ENCODE results near the gene MT4.
A peak's percentile ranks its signal among the peaks of the same experiment; 100 is the strongest.

The MT4 gene

DNA sequence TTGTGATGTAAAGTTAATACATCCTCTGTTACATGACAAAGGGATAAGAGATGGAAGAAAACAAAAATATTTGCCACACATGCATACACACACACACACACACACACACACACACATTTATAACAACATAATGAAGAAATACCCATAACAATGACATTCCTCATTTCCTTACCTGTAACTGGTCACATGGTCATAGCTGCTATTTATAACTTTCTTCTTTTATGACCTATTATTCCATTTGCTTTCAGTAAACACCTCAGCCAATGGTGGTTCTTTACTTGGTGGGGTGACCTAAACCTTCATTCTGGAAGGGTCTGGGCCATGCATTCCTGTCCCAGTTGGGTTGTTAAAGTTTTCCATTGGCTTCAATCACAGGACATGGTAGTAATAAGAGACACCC lies 48.8 kb downstream of the MT4 start:
- H3K4me3 ChIP-seq (ENCODE audit: low read depth, low read length), result no peak overlapping the region
- no peaks in the 10 kb centered on the region for H3K9me3 ChIP-seq (ENCODE audit: control insufficient read depth, insufficient read depth, low read depth, low read length)
- no peak overlapping the region for H3K27ac ChIP-seq (ENCODE audit: low read depth, low read length)
- peaks cover 76% of the 10 kb centered on the region for H3K27me3 ChIP-seq (ENCODE audit: control insufficient read depth, insufficient read depth, low read length)
- H3K36me3 ChIP-seq (ENCODE audit: control insufficient read depth, insufficient read depth, low read length), result no peaks in the 10 kb centered on the region
- H3K9ac ChIP-seq (ENCODE audit: low read length), result no peak overlapping the region
- H3K4me1 ChIP-seq (ENCODE audit: control insufficient read depth, insufficient read depth, low read length), result peaks cover 34% of the 10 kb centered on the region

DNA sequence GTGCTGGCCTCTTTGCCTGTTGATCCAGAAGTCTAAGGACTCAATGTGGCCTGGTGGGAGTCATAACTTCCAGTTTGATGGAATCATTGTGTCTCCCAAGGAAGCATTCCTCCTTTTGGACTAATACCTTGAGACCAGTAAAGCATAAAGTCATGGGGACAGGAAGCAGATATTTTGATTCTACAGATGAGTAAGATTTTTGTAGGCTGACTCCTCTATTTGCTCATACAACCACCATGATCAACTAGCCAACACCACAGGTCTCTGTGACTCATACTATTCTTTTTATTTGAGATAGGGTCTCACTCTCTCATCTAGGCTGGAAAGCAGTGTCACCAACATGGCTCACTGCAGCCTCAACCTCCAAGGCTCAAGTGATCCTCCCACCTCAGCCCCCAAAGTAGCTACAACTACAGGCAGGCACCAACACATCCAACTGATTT lies 49.7 kb downstream of the MT4 start:
- no peak overlapping the region for H3K9ac ChIP-seq (ENCODE audit: low read length)

GRCh38 chr16:56615353-56615752 lies 50.5 kb downstream of the MT4 start:
- peaks cover 17% of the 10 kb centered on the region for H3K4me1 ChIP-seq (ENCODE audit: control insufficient read depth, insufficient read depth, low read length)
- no peak overlapping the region for H3K9ac ChIP-seq (ENCODE audit: low read length)
- no peaks in the 10 kb centered on the region for H3K9me3 ChIP-seq (ENCODE audit: control insufficient read depth, insufficient read depth, low read depth, low read length)
- H3K4me3 ChIP-seq (ENCODE audit: low read depth, low read length), result no peak overlapping the region
- no peaks in the 10 kb centered on the region for H3K36me3 ChIP-seq (ENCODE audit: control insufficient read depth, insufficient read depth, low read length)
- peaks cover 75% of the 10 kb centered on the region for H3K27me3 ChIP-seq (ENCODE audit: control insufficient read depth, insufficient read depth, low read length)
- H3K27ac ChIP-seq (ENCODE audit: low read depth, low read length), result no peak overlapping the region

More for the DNA sequence above, 49.7 kb downstream of the MT4 start:
- H3K4me3 ChIP-seq (ENCODE audit: low read depth, low read length), result no peak overlapping the region
- H3K4me1 ChIP-seq (ENCODE audit: control insufficient read depth, insufficient read depth, low read length), result peaks cover 25% of the 10 kb centered on the region
- H3K27ac ChIP-seq (ENCODE audit: low read depth, low read length), result no peak overlapping the region
- H3K36me3 ChIP-seq (ENCODE audit: control insufficient read depth, insufficient read depth, low read length), result no peaks in the 10 kb centered on the region
- H3K27me3 ChIP-seq (ENCODE audit: control insufficient read depth, insufficient read depth, low read length), result peaks cover 76% of the 10 kb centered on the region
- no peaks in the 10 kb centered on the region for H3K9me3 ChIP-seq (ENCODE audit: control insufficient read depth, insufficient read depth, low read depth, low read length)

GRCh38 chr16:56616608-56617211 lies 51.8 kb downstream of the MT4 start:
- H3K4me1 ChIP-seq (ENCODE audit: control insufficient read depth, insufficient read depth, low read length), result peaks cover 22% of the 10 kb centered on the region
- H3K9me3 ChIP-seq (ENCODE audit: control insufficient read depth, insufficient read depth, low read depth, low read length), result no peaks in the 10 kb centered on the region
- no peaks in the 10 kb centered on the region for H3K36me3 ChIP-seq (ENCODE audit: control insufficient read depth, insufficient read depth, low read length)
- peaks cover 65% of the 10 kb centered on the region for H3K27me3 ChIP-seq (ENCODE audit: control insufficient read depth, insufficient read depth, low read length)
- no peak overlapping the region for H3K27ac ChIP-seq (ENCODE audit: low read depth, low read length)
- H3K9ac ChIP-seq (ENCODE audit: low read length), result peak overlapping the region; percentile 53
- H3K4me3 ChIP-seq (ENCODE audit: low read depth, low read length), result peak overlapping the region; percentile 73

DNA sequence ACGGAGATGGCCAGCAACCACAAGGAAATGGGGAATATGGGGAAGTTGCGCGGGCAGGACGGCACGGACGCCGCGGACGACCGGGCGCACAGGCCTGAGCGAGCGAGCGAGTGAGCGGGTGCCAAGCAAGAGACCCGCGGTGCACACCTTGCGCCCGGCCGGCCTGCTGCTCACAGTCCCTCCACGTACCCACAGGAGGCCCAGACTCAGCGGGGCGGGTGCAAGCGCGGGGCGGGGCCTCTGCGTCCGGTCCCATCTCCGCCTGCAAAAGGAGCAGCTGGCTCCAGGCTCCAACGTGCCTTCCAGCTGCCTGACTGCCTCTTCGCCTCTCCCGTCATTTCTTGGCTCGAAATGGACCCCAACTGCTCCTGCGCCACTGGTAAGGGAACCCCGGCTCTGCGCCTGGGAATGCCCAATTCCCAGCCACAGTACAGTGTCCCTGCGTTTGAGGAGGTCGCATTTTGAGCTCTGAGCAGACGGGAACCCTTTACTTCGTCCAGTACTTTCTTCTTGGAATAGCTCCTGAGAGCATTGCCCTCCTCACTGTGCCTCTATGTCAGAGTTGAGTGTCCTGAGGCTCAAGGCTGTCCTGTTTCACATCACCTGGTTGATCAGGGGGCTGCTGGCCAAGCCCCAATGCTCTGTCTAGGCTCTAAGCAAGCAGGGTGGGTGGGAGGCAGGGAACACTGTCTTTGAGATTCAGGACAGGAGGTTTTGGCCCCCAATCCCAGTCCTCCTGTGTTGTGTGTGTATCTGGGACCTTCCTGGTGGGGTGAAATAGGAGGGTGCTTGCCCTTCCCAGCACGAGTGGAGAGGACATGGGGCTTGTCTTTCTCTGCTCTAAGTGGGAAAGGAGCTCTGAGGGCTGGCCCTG lies 52.6 kb downstream of the MT4 start:
- Histone ChIP-seq H3K27ac (ENCODE audit: low read depth, low read length) (no peak overlapping the region), H3K9me3 (ENCODE audit: control insufficient read depth, insufficient read depth, low read depth, low read length) (no peaks in the 10 kb centered on the region), H3K4me3 (ENCODE audit: low read depth, low read length) (peak overlapping the region; percentile 73), H3K9ac (ENCODE audit: low read length) (peak overlapping the region; percentile 53), H3K4me1 (ENCODE audit: control insufficient read depth, insufficient read depth, low read length) (peaks cover 27% of the 10 kb centered on the region), H3K27me3 (ENCODE audit: control insufficient read depth, insufficient read depth, low read length) (peaks cover 64% of the 10 kb centered on the region), H3K36me3 (ENCODE audit: control insufficient read depth, insufficient read depth, low read length) (no peaks in the 10 kb centered on the region)

DNA sequence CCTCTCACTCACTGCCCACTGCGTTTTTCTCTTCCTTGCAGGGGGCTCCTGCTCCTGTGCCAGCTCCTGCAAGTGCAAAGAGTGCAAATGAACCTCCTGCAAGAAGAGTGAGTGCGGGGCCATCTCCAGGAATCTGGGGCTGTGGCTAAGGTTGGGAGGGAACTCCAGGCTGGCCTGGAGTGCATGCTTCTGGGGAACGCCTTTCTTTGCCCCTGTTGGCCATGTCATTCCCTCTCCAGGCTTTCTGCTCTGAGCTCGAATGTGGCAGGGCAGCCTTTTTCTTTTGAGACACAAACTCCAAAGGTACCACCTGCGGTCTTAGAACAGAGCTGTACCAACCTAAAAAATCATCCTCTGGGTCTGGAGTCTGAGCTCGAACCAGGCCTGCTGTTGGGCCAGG lies 53.3 kb downstream of the MT4 start:
- Histone ChIP-seq H3K9ac (ENCODE audit: low read length) (no peak overlapping the region), H3K27me3 (ENCODE audit: control insufficient read depth, insufficient read depth, low read length) (peaks cover 71% of the 10 kb centered on the region), H3K27ac (ENCODE audit: low read depth, low read length) (no peak overlapping the region), H3K9me3 (ENCODE audit: control insufficient read depth, insufficient read depth, low read depth, low read length) (peaks cover 1% of the 10 kb centered on the region; the same call in 1 of the 2 replicates), H3K36me3 (ENCODE audit: control insufficient read depth, insufficient read depth, low read length) (no peaks in the 10 kb centered on the region), H3K4me1 (ENCODE audit: control insufficient read depth, insufficient read depth, low read length) (peaks cover 28% of the 10 kb centered on the region), H3K4me3 (ENCODE audit: low read depth, low read length) (no peak overlapping the region)

Measured in HUES6 (cell line).